PC-3 (cell line): ENCODE results near the gene PLEKHA5.

Source experiments
- EZH2 ChIP-seq: fragments of 300-600 bp; sonication (generic); IDR thresholded peaks from one replicate; pipeline ENCODE4 v1.6.1; 2017; ENCODE audit warnings: antibody characterized with exemption, mild to moderate bottlenecking, low read length; ENCODE audit not compliant: unreplicated experiment
- EZH2phosphoT487 ChIP-seq: fragments of 300-600 bp; sonication (generic); IDR thresholded peaks from 2 replicates; pipeline ENCODE4 v1.6.1; 2018; ENCODE audit warnings: mild to moderate bottlenecking, antibody characterized with exemption, low read length, borderline replicate concordance
- TF ChIP-seq, protein P1 (sequence below): fragments of 300-600 bp; sonication (generic); conservative IDR thresholded peaks from 2 replicates; pipeline ENCODE4 v1.5.1; 2017; ENCODE audit warnings: antibody characterized with exemption, low read depth, mild to moderate bottlenecking, low read length

DNA sequence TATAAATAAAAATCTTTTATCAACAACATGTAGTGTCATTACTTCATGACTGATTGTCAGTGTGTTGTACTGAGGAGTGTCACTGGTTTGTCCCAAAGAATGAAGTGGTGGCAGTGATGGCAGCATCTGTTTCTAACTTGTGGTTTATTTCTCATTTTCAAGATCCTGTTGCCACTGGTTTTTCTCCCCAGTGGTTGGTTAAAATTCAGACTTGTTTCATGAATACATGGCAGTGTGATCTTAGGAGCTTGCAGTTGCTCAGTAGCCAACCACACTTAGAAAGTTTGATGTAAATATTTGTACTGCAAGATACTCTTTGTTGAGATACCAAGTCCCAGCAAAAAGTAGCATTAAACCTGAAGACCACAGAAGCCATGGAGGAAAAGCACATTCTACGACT is 69.8 kb downstream of the PLEKHA5 start:
- TF ChIP-seq, protein P1, sequence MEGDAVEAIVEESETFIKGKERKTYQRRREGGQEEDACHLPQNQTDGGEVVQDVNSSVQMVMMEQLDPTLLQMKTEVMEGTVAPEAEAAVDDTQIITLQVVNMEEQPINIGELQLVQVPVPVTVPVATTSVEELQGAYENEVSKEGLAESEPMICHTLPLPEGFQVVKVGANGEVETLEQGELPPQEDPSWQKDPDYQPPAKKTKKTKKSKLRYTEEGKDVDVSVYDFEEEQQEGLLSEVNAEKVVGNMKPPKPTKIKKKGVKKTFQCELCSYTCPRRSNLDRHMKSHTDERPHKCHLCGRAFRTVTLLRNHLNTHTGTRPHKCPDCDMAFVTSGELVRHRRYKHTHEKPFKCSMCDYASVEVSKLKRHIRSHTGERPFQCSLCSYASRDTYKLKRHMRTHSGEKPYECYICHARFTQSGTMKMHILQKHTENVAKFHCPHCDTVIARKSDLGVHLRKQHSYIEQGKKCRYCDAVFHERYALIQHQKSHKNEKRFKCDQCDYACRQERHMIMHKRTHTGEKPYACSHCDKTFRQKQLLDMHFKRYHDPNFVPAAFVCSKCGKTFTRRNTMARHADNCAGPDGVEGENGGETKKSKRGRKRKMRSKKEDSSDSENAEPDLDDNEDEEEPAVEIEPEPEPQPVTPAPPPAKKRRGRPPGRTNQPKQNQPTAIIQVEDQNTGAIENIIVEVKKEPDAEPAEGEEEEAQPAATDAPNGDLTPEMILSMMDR = no peak
- no peak for TF ChIP-seq EZH2phosphoT487
- TF ChIP-seq EZH2 = no peak
